HG03175 (cell line): ENCODE data around the gene MTCH1.

Experiments used
- ATAC-seq: cut with Tn5 transposase; IDR thresholded peaks from one replicate; pipeline ENCODE4 v1.9.1; 2021; ENCODE audit warnings: mild to moderate bottlenecking, moderate library complexity; ENCODE audit not compliant: unreplicated experiment

The MTCH1 gene

GRCh38 chr6:36973190-36973589 lies 12.8 kb downstream of the MTCH1 start:
- no peak for ATAC-seq

- no peak for ATAC-seq
Observed at GRCh38 chr6:36971921-36972673, 13.9 kb downstream of the MTCH1 start.

GRCh38 chr6:36970892-36971842 lies 14.8 kb downstream of the MTCH1 start:
- no peak for ATAC-seq

- ATAC-seq: no peak
Observed at GRCh38 chr6:36969988-36970891, 15.8 kb downstream of the MTCH1 start.

- no peak for ATAC-seq
Observed at GRCh38 chr6:36969240-36969691, 16.7 kb downstream of the MTCH1 start.

GRCh38 chr6:36968266-36968977 lies 17.6 kb downstream of the MTCH1 start:
- no peak for ATAC-seq

GRCh38 chr6:36967757-36968156 lies 18.2 kb downstream of the MTCH1 start:
- no peak for ATAC-seq

- ATAC-seq: no peak
Observed at GRCh38 chr6:36967301-36967700, 18.7 kb downstream of the MTCH1 start.

- ATAC-seq: no peak
Observed at GRCh38 chr6:36964908-36965307, 21.1 kb downstream of the MTCH1 start.

GRCh38 chr6:36964349-36964748 lies 21.6 kb downstream of the MTCH1 start:
- ATAC-seq: no peak

- ATAC-seq: no peak
Observed at GRCh38 chr6:36963451-36964290, 22.3 kb downstream of the MTCH1 start.

GRCh38 chr6:36962874-36963273 lies 23.1 kb downstream of the MTCH1 start:
- ATAC-seq: no peak

- no peak for ATAC-seq
Observed at GRCh38 chr6:36961441-36962435, 24.3 kb downstream of the MTCH1 start.

- ATAC-seq: no peak
Observed at GRCh38 chr6:36959555-36960250, 26.3 kb downstream of the MTCH1 start.

- no peak for ATAC-seq
Observed at GRCh38 chr6:36958775-36959554, 27.0 kb downstream of the MTCH1 start.

GRCh38 chr6:36957773-36958271 lies 28.2 kb downstream of the MTCH1 start:
- no peak for ATAC-seq

- no peak for ATAC-seq
Observed at GRCh38 chr6:36956446-36956820, 29.6 kb downstream of the MTCH1 start.
